Measurements from ENCODE around the gene TMEM74B. TPM values are rescaled to one million over a fixed set of nuclear protein-coding genes. Genes with fewer than 3 reads are reported as not detected.

Gene TMEM74B
- total RNA-seq, 1 experiment from 2014 or later, result 4.9 TPM

DNA sequence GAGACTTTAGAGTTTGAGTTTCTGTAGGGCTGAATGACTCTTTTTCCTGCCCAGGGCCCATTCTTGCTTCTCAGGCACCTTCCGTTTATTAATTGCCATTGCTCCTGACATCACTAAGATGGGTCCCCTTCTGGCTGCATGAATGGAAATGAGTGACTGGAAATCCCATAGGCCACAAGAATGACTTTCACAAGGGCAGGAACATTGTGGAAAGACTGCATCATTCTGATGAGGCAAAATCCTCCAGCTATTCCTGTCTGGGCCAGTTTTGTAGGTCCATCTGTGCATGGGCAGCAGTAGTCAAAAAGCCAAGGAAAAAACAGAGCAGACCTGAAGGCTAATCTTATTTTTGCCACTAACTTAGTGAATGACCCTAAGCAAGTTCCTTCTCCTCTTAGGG, 19.3 kb downstream of the TMEM74B start:
- H2BK5ac ChIP-seq (ENCODE audit: insufficient read length, low read length), result no peak overlapping the region
- no CpG with 5 or more reads among the region's 1 CpG for WGBS (ENCODE audit: extremely low coverage, insufficient read length, low lambda C conversion rate)
- H2BK12ac ChIP-seq (ENCODE audit: insufficient read length, low read depth, low read length), result no peak overlapping the region
- no peak overlapping the region for H2AK5ac ChIP-seq (ENCODE audit: insufficient read length, low read length)
- H3K14ac ChIP-seq (ENCODE audit: insufficient read depth, low read length), result no peak overlapping the region
- Mint-ChIP-seq H3K27ac (no peak overlapping the region), H3K9me3 (no peaks in the 10 kb centered on the region), H3K36me3 (ENCODE audit: insufficient read depth in 1 of 3, low read depth in 3 of 3) (peaks cover 42 to 85% (median 72%) of the 10 kb centered on the region in 3 experiments; a peak in 6 of 7 replicates), H3K4me3 (no peak overlapping the region), H3K27me3 (ENCODE audit: low read depth) (no peaks in the 10 kb centered on the region), H3K4me1 (no peaks in the 10 kb centered on the region)
- no peaks in the 10 kb centered on the region for H3K79me1 ChIP-seq (ENCODE audit: insufficient read depth, low read depth, low read length, poor library complexity, severe bottlenecking)
- no peak overlapping the region for H4K8ac ChIP-seq (replicated peaks; ENCODE audit: insufficient read length, low read depth, low read length)
- no peak overlapping the region for H3K23ac ChIP-seq (ENCODE audit: insufficient read length, low read depth, low read length)
- no peaks in the 10 kb centered on the region for H3K23me2 ChIP-seq (ENCODE audit: insufficient read length, low read depth, low read length, poor library complexity, severe bottlenecking)
- H3K56ac ChIP-seq (ENCODE audit: insufficient read length, low read depth, low read length), result no peak overlapping the region
- H3K4me1 ChIP-seq (ENCODE audit: insufficient read depth, low read length), result no peaks in the 10 kb centered on the region
- DNase-seq, result no peak
- H3K79me2 ChIP-seq (ENCODE audit: insufficient read depth, low read length), result no peaks in the 10 kb centered on the region; the same call in 1 of the 2 replicates
- H3T11ph ChIP-seq (ENCODE audit: low read length), result no peak overlapping the region
- no peak overlapping the region for H2BK20ac ChIP-seq (ENCODE audit: low read depth, low read length, poor library complexity, severe bottlenecking)
- H4K91ac ChIP-seq (ENCODE audit: insufficient read length, low read depth, low read length), result no peak overlapping the region
- no peak overlapping the region for H3K4me2 ChIP-seq (ENCODE audit: insufficient read depth, insufficient read length, low read length)
- H2AFZ ChIP-seq (ENCODE audit: low read length), result no peak overlapping the region
- H3K9me3 ChIP-seq (ENCODE audit: control insufficient read depth, low read depth, low read length), result no peaks in the 10 kb centered on the region
- H3K9ac ChIP-seq (ENCODE audit: extremely low read depth, insufficient read length, low read length), result no peak overlapping the region
- H3K18ac ChIP-seq (ENCODE audit: insufficient read length, low read depth, low read length), result no peak overlapping the region
- no peaks in the 10 kb centered on the region; the same call in 1 of the 2 replicates for H3K27me3 ChIP-seq (ENCODE audit: insufficient read depth, low read length)
- no peak overlapping the region for H2BK15ac ChIP-seq (ENCODE audit: low read depth, low read length)
- no peak overlapping the region for H3K4ac ChIP-seq (ENCODE audit: low read depth, low read length)
- H2BK120ac ChIP-seq (ENCODE audit: low read depth, low read length, poor library complexity, severe bottlenecking), result no peak overlapping the region
- no peak for TF ChIP-seq CTCF (conservative IDR thresholded peaks at IDR 0.05)
- H3K27ac ChIP-seq (ENCODE audit: insufficient read length, low read depth, low read length), result no peak overlapping the region
- H4K5ac ChIP-seq (ENCODE audit: insufficient read length, low read depth, low read length), result no peak overlapping the region
- no peaks in the 10 kb centered on the region for H4K20me1 ChIP-seq (ENCODE audit: control insufficient read depth, insufficient read depth, insufficient read length)

Measured in H9 (cell line).